Activated T-cell treated with anti-CD3 and anti-CD28 coated beads, Interleukin-2, amount 50 U/mL, for 1 hour (primary cell): ENCODE results near the gene KCNG3.
"Not testable (repeated sequence)": the region's sequence is repeated elsewhere in the genome, so short reads cannot be mapped to it uniquely, and the experiment has no call there.

Experiments
- DNase-seq: peaks from one replicate; pipeline ENCODE4 v3.0.0-alpha.2; 2020

Gene KCNG3

DNA sequence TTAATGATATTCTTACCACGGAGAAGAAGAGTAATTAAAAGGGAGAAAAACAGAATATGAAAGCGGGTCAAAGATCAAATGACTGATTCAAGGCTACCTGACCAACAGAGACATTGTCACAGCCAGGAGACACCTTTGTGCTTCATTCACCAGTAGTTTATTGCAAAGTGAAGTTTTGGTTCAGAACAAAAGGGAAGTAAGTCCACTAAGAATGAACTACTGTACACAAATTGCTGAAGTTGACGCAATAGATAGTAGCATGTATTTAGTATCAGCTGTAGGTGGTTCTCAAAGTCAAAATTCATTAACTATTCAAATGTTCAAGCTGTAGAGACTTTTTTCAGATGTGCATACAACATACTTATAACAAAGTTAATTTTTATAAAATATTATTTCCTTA lies 68.1 kb downstream of the KCNG3 start:
- no peak for DNase-seq

DNA sequence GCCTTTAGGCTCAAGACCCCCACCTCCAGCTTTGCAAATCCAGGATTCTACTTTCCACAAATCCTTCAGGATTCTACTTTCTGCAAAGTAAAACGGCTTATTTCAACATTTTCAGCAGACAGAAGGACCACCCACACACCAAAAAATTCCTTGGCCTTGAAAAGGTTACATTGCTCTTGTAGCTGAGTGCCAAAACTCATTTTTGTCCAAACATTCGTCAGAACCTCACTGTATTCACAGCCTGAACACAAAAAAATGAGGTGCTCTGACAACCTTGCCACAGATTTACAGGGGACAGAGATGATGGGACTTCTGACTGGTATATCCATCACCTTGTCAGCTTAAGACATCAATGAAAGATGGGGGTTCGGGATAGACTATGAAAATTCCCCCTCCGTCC lies 69.7 kb downstream of the KCNG3 start:
- DNase-seq, result no peak

DNA sequence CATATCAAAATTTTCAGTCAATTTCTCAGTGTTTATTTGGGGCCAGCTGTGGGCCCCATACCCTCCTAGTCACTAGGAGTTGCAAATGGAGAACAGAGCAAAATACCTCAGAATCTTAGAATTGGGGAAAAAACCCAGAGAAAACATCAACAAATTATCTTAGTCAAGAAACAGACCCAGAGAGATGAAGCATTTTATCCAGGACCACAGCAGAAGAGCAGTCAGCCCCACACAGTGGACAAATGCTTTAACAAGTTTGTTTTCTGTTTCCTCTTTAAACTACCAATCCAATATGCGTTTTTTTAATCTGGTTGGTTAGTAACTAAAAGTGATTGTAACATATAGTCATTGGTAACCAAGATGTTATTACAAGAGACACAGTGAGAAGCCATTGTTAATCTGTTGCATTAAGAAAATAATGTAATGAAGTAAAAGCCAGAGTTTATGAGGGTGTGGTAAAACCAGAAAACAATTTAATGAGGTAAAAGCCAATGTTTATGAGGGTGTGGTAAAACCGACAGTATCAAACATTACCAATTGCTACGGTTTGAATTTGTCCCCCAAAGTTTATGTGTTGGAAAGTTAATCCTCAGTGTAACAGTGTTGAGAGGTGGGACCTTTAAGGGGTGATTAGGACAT lies 72.1 kb downstream of the KCNG3 start:
- no peak for DNase-seq

DNA sequence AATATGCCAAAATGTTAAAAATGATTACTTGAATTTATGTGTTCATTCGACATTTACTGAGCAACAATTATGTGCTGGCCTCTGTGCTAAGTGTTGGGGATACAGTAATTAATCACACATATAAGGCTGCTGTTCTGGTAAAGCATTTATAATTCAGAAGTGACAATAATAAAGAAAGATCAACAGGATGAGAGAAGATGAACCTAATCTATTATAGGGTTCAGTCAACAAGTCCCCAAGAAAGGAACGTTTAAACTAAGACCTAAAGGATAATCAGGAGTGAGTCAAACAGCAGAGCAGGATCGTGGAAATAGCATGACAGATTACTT lies 72.7 kb downstream of the KCNG3 start:
- no peak for DNase-seq

DNA sequence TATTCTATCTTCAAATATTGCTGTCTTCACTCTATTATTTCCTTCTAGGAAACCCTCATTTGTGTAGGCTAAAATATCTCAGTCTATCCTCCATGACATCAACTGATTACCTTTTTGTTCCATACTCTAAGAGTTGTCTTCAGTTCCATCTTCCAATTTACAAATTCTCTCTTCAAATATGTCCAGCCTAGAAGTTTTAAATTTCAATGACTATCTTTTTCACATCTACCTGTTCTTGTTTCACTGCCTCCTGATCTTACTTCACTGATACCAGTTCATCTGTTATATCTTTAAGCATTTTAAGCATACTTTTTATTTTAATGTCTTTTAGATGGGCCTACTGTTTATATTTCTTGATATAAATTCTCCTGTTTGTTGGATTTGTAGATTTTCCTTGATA lies 79.1 kb downstream of the KCNG3 start:
- no peak for DNase-seq

DNA sequence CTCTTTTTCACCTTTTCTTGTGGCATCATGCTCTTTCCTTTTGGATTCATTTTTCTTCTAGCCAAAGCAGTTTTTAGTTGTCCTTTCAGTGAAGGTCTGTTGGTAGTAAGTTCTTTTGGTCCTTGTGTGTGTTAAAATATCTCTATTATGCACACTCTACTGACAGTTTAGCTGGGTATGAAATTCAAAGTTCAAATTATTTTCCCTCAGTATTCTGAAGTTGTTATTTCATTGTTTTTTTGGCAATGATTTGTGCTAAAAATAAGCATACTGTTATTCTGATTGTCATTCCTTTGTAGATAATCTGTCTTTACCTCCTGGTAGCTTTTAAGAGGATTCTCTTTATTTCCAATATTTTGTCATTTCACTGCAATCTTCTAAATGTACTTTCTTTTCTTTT lies 79.6 kb downstream of the KCNG3 start:
- no peak for DNase-seq

DNA sequence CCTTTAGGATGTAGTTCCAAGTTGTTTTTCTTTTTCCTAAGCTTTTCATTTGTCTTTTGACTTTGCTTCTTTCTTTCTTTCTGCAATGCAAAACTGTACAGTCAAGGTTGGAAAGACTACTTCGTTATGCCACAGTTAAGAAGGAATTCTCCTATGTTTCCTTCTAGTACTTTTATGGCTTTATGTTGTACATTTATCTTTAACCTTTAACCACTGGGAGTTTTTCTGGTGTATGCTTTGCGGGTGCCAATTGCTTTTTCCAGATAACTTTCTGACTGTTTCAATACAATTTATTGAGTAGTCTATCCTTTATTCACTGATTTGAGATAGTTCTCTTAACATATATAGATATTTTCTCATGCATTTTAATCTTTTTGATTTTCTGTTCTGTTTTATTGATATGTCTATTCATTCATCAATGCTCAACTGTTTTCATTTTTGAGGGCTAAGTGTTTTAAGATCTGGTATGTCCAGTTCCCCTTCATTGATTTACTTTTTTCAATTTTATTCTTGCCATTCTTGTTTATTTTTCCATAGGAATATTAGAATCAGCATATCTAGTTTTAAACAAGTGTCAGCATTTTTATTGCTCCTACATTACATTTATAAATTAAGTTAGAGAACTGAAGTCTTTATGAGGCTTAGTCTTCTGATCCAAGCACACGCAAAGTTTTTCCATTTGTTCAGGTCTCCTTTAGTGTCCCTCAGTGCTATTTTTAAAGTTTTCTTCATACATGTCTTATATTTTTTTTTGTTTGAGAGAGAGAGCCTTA lies 82.9 kb downstream of the KCNG3 start:
- DNase-seq, result no peak

DNA sequence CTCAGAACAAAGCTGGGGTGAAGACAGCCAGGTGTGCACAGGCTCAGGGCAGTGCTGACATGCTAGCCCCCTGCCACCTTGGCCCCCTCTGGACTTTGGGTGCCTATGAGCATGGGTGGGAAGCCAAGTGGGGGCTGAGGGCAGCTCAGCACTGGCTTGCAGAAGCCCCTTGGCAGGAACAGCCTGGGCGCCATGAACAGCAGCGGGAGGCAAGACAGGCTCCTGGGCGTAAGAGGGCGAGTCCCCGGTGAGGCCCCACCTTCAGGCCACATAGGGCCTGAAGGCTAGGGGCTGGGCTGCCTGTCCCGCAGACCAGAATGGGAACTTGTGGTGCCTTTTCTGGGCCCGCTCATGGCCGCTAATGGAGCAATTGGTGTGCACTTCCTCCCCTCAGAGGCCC lies 85.8 kb downstream of the KCNG3 start:
- no peak for DNase-seq

DNA sequence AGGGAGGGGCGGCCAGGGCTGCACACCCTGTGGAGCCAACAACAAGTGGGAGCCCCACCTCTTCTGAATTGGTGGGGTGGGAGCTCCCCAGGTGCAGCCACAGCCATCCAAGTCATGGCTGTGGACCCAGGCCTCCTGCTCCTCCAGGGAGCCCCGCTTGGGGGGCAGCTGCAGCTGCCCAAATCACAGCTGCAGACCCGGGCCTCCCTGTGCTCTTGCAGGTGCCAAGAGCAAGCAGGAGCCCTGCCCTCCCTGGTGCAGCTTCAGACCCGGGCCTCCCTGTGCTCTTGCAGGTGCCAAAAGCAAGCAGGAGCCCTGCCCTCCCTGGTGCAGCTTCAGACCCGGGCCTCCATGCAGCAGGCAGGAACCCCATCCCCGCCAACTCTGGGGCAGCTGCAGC lies 86.3 kb downstream of the KCNG3 start:
- DNase-seq, result no peak

DNA sequence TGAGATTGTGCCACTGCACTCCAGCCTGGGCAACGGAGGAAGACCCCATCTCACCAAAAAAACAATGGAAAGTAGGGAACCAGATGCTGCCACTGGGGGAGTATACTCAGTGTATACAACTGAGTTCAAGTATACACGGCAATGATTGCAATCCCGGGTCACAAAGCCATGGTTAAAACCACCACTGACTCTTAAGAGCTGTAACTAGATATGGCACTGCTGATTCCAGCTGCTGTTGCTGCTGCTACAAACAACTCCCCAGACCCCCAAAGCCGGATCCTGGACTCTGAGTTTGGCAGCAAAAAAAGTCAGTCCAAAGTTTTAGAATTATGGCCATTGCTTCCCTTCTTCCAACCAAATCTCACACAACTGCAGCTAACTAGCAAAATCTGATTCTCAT lies 89.1 kb downstream of the KCNG3 start:
- DNase-seq, result no peak

DNA sequence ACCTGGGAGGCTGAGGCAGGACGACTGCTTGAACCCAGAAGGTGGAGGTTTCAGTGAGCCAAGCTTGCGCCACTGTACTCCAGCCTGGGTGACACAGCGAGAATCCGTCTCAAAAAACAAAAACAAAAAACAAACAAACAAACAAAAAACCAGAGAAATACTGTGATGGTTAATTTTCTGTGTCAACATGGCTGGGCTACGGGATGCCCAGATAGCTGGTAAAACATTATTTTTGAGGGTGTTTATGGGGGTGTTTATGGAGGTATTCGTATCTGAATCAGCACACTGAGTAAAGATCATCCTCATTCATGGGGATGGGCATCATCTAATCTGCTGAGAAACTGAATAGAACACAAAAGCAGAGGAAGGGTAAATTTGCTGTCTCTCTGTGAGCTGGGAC lies 92.0 kb downstream of the KCNG3 start:
- no peak for DNase-seq

DNA sequence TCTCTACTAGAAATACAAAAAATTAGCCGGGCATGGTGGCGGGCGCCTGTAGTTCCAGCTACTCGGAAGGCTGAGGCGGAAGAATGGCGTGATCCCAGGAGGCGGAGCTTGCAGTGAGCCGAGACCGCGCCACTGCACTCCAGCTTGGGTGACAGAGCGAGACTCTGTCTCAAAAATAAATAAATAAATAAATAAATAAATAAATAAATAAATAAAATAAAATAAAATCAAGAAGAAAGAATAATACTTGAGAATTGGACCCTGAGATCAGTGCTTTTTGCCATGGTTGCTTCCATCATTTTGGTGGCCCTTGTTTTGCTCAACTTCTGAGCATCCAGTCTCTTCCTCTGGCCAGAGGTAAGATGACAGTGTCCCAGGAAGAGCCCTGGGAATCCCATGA lies 95.7 kb downstream of the KCNG3 start:
- DNase-seq, result not testable (repeated sequence)

DNA sequence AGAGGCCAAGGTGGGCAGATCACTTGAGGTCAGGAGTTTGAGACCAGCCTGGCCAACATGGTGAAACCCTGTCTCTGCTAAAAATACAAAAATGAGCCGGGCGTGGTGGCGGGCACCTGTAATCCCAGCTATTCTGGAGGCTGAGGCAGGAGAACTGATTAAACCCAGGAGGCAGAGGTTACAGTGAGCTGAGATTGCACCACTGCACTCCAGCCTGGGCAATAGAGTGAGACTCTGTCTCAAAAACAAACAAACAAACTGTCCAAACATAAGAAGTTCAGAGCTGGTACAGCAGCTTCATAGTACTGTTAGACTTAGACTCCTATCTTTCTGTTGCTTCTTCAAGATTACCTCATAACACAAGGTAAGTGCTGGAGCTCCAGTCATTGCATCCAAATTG lies 100.5 kb downstream of the KCNG3 start:
- not testable (repeated sequence) for DNase-seq

DNA sequence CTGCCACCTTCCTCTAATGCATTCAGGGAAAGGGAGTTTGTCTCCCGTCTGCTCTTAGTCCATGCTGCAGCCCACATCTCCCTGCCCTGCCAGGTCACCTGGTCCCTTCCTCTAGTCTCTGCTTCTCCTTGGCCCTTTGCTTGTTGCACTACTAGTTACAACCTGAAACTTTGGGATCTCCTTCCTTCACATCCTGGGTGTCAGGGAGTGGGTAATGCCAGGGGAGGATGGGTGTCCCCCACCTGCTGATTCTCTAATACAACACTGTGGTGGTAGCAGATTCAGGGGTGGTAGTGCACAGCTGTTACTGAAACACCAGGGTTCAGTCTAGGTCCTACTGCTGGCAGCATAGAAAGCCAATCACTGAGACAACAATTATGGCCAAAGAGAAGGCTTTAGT lies 101.6 kb downstream of the KCNG3 start:
- DNase-seq, result no peak
